Activated CD8-positive, alpha-beta T cell treated with anti-CD3 and anti-CD28 coated beads for 36 hours (primary cell): Measurements from ENCODE around the gene LCP1. TPM values are rescaled to one million over a fixed set of nuclear protein-coding genes. Genes with fewer than 3 reads are reported as not detected.

Experiments
- ATAC-seq: fragments of 200-7000 bp; cut with Tn5 transposase; one replicate; pipeline ENCODE4 v1.10.0; 2021; ENCODE audit warnings: mild to moderate bottlenecking, moderate library complexity
- CTCF ChIA-PET: fragments of 350-600 bp; sonication (Branson Sonifier 250); formaldehyde crosslinking; loops from one replicate; lab custom pipeline; 2021; ENCODE audit warnings: antibody characterized with exemption; lab: Charles Lee
- POLR2A ChIA-PET: fragments of 350-600 bp; sonication (Branson Sonifier 250); formaldehyde crosslinking; loops from one replicate; lab custom pipeline; 2021; ENCODE audit warnings: antibody characterized with exemption; lab: Charles Lee
- DNase-seq: peaks from one replicate; pipeline ENCODE4 v3.0.0-alpha.2; 2020
- H3K27ac Mint-ChIP-seq: one replicate; pipeline ENCODE4 v1.8.0; 2021; ENCODE audit warnings: mild to moderate bottlenecking, mixed read lengths
- H3K27me3 Mint-ChIP-seq: one replicate; pipeline ENCODE4 v1.8.0; 2021; ENCODE audit warnings: mixed read lengths
- H3K36me3 Mint-ChIP-seq: one replicate; pipeline ENCODE4 v1.8.0; 2021; ENCODE audit warnings: low read depth, mixed read lengths
- H3K4me1 Mint-ChIP-seq: one replicate; pipeline ENCODE4 v1.8.0; 2021; ENCODE audit warnings: low read depth, mixed read lengths
- H3K4me3 Mint-ChIP-seq: one replicate; pipeline ENCODE4 v1.8.0; 2021; ENCODE audit warnings: mild to moderate bottlenecking, moderate library complexity, mixed read lengths
- H3K9me3 Mint-ChIP-seq: one replicate; pipeline ENCODE4 v1.8.0; 2021; ENCODE audit warnings: mixed read lengths
- CTCF ChIP-seq: fragments of 200-600 bp; IDR thresholded peaks from one replicate; pipeline ENCODE4 v1.8.0; 2022; ENCODE audit warnings: antibody characterized with exemption, mild to moderate bottlenecking
- intact Hi-C: fragments of 100-400 bp; cut with micrococcal nuclease; formaldehyde crosslinking; loops from one replicate; pipeline ENCODE4 v1.10.0; 2022
- total RNA-seq, 2 experiments: library from RNA; stranded (reverse); gene quantifications; one replicate each; pipeline ENCODE4 v1.2.3, GENCODE V29; 2021

Gene LCP1
- total RNA-seq, 2 experiments from 2014 or later = 1,014 to 1,019 TPM

- Mint-ChIP-seq H3K27ac (peak overlapping the region; percentile 39), H3K4me1 (peaks cover 17% of the 10 kb centered on the region), H3K9me3 (no peaks in the 10 kb centered on the region), H3K4me3 (no peak overlapping the region), H3K36me3 (peaks cover 80% of the 10 kb centered on the region), H3K27me3 (no peaks in the 10 kb centered on the region)
- intact Hi-C loops = no loop called here
- DNase-seq (no peak), ATAC-seq (no peak)
- POLR2A ChIA-PET = interaction anchor here (1.2 kb wide), 1 partner anchor 10 kb away, joined by 4 read pairs; no protein-coding TSS in a partner anchor
- CTCF ChIA-PET = interaction anchor here (1.0 to 6.3 kb wide), 5 partner anchors 8 to 26 kb away, joined by 3 to 47 read pairs (median 4); no protein-coding TSS in a partner anchor
- TF ChIP-seq CTCF = no peak
These were observed 47.5 kb downstream of the LCP1 start for GRCh38 chr13:46134494-46134893.

- DNase-seq (no peak), ATAC-seq (no peak)
- ChIA-PET CTCF (interaction anchor here (0.7 to 1.0 kb wide), 3 partner anchors 11 to 189 kb away, joined by 3 read pairs; no protein-coding TSS in a partner anchor), POLR2A (interaction anchor here (1.0 to 1.4 kb wide), 4 partner anchors 10 to 80 kb away, joined by 3 to 7 read pairs (median 4); partner anchors contain the start of gene ZC3H13)
- Mint-ChIP-seq H3K4me3 (no peak overlapping the region), H3K4me1 (peaks cover 15% of the 10 kb centered on the region), H3K27me3 (no peaks in the 10 kb centered on the region), H3K27ac (peak overlapping the region; percentile 51), H3K36me3 (peaks cover 77% of the 10 kb centered on the region), H3K9me3 (no peaks in the 10 kb centered on the region)
- intact Hi-C loops = no loop called here
- TF ChIP-seq CTCF = no peak
These were observed 49.9 kb downstream of the LCP1 start for GRCh38 chr13:46132109-46132508.

- no peaks in the 10 kb centered on the region for H3K9me3 Mint-ChIP-seq
- H3K4me1 Mint-ChIP-seq = peaks cover 18% of the 10 kb centered on the region
- intact Hi-C loops = no loop called here
- ChIA-PET CTCF (interaction anchor here (0.7 to 1.0 kb wide), 3 partner anchors 11 to 190 kb away, joined by 3 read pairs; no protein-coding TSS in a partner anchor), POLR2A (interaction anchor here (1.1 to 1.4 kb wide), 3 partner anchors 9 to 80 kb away, joined by 3 to 7 read pairs (median 3); partner anchors contain the start of gene ZC3H13)
- H3K4me3 Mint-ChIP-seq = no peak overlapping the region
- DNase-seq = no peak
- peak overlapping the region; percentile 58 for H3K27ac Mint-ChIP-seq
- peaks cover 77% of the 10 kb centered on the region for H3K36me3 Mint-ChIP-seq
- no peaks in the 10 kb centered on the region for H3K27me3 Mint-ChIP-seq
- TF ChIP-seq CTCF = no peak
- ATAC-seq = no peak
These were observed 50.3 kb downstream of the LCP1 start for GRCh38 chr13:46131705-46132104.

- H3K9me3 Mint-ChIP-seq = no peaks in the 10 kb centered on the region
- TF ChIP-seq CTCF = no peak
- no peak for DNase-seq
- no peak for ATAC-seq
- H3K36me3 Mint-ChIP-seq = peaks cover 70% of the 10 kb centered on the region
- ChIA-PET CTCF (interaction anchor here (1.5 to 1.8 kb wide), 3 partner anchors 14 to 30 kb away, joined by 4 to 6 read pairs (median 6); no protein-coding TSS in a partner anchor), POLR2A (interaction anchor here (0.9 to 1.2 kb wide), 2 partner anchors 16 to 20 kb away, joined by 3 read pairs; no protein-coding TSS in a partner anchor)
- H3K27ac Mint-ChIP-seq = peak overlapping the region; percentile 56
- intact Hi-C loops = loop anchor here (10.0 kb wide), 1 partner anchor 75 kb away; the partner anchor contains the start of gene ZC3H13
- no peak overlapping the region for H3K4me3 Mint-ChIP-seq
- peaks cover 27% of the 10 kb centered on the region for H3K4me1 Mint-ChIP-seq
- no peaks in the 10 kb centered on the region for H3K27me3 Mint-ChIP-seq
These were observed 51.9 kb downstream of the LCP1 start for GRCh38 chr13:46129955-46130618.
